Activated CD8-positive, alpha-beta T cell treated with anti-CD3 and anti-CD28 coated beads for 36 hours (primary cell): ENCODE results near the gene SERTAD1. TPM values are rescaled to one million over a fixed set of nuclear protein-coding genes. Genes with fewer than 3 reads are reported as not detected.
A peak's percentile ranks its signal among the peaks of the same experiment; 100 is the strongest.

Source experiments
- ATAC-seq: fragments of 200-7000 bp; cut with Tn5 transposase; one replicate; pipeline ENCODE4 v1.10.0; 2021; ENCODE audit warnings: mild to moderate bottlenecking, moderate library complexity
- CTCF ChIA-PET: fragments of 350-600 bp; sonication (Branson Sonifier 250); formaldehyde crosslinking; loops from one replicate; lab custom pipeline; 2021; ENCODE audit warnings: antibody characterized with exemption; lab: Charles Lee
- POLR2A ChIA-PET: fragments of 350-600 bp; sonication (Branson Sonifier 250); formaldehyde crosslinking; loops from one replicate; lab custom pipeline; 2021; ENCODE audit warnings: antibody characterized with exemption; lab: Charles Lee
- DNase-seq: peaks from one replicate; pipeline ENCODE4 v3.0.0-alpha.2; 2020
- H3K27ac Mint-ChIP-seq: one replicate; pipeline ENCODE4 v1.8.0; 2021; ENCODE audit warnings: mild to moderate bottlenecking, mixed read lengths
- H3K27me3 Mint-ChIP-seq: one replicate; pipeline ENCODE4 v1.8.0; 2021; ENCODE audit warnings: mixed read lengths
- H3K36me3 Mint-ChIP-seq: one replicate; pipeline ENCODE4 v1.8.0; 2021; ENCODE audit warnings: low read depth, mixed read lengths
- H3K4me1 Mint-ChIP-seq: one replicate; pipeline ENCODE4 v1.8.0; 2021; ENCODE audit warnings: low read depth, mixed read lengths
- H3K4me3 Mint-ChIP-seq: one replicate; pipeline ENCODE4 v1.8.0; 2021; ENCODE audit warnings: mild to moderate bottlenecking, moderate library complexity, mixed read lengths
- H3K9me3 Mint-ChIP-seq: one replicate; pipeline ENCODE4 v1.8.0; 2021; ENCODE audit warnings: mixed read lengths
- CTCF ChIP-seq: fragments of 200-600 bp; IDR thresholded peaks from one replicate; pipeline ENCODE4 v1.8.0; 2022; ENCODE audit warnings: antibody characterized with exemption, mild to moderate bottlenecking
- intact Hi-C: fragments of 100-400 bp; cut with micrococcal nuclease; formaldehyde crosslinking; loops from one replicate; pipeline ENCODE4 v1.10.0; 2022
- total RNA-seq, 2 experiments: library from RNA; stranded (reverse); gene quantifications; one replicate each; pipeline ENCODE4 v1.2.3, GENCODE V29; 2021

SERTAD1 gene
- total RNA-seq, 2 experiments from 2014 or later, result 15.5 to 17.2 TPM

- H3K4me3 Mint-ChIP-seq, result peak overlapping the region; percentile 77
- ATAC-seq, result peak; percentile 54
- peak; percentile 98 for TF ChIP-seq CTCF
- H3K27ac Mint-ChIP-seq, result peak overlapping the region; percentile 87
- CTCF ChIA-PET, result interaction anchor here (0.5 to 4.8 kb wide), 22 partner anchors 10 to 1559 kb away, joined by 3 to 38 read pairs (median 4); partner anchors contain the start of genes BLVRB and SERTAD3
- H3K27me3 Mint-ChIP-seq, result no peaks in the 10 kb centered on the region
- POLR2A ChIA-PET, result interaction anchor here (0.7 to 1.5 kb wide), 9 partner anchors 12 to 231 kb away, joined by 3 to 8 read pairs (median 3); partner anchors contain the start of genes C19orf47 and SERTAD3
- peak; percentile 81 for DNase-seq
- intact Hi-C loops, result no loop called here
- H3K4me1 Mint-ChIP-seq, result peaks cover 16% of the 10 kb centered on the region
- H3K9me3 Mint-ChIP-seq, result no peaks in the 10 kb centered on the region
- peaks cover 17% of the 10 kb centered on the region for H3K36me3 Mint-ChIP-seq
These were observed 4.7 kb downstream of the SERTAD1 start for GRCh38 chr19:40420766-40421765.

GRCh38 chr19:40420451-40420765 is 5.4 kb downstream of the SERTAD1 start:
- H3K9me3 Mint-ChIP-seq, result no peaks in the 10 kb centered on the region
- intact Hi-C loops, result no loop called here

GRCh38 chr19:40419780-40420179 is 6.0 kb downstream of the SERTAD1 start:
- H3K4me1 Mint-ChIP-seq, result peaks cover 16% of the 10 kb centered on the region
- ATAC-seq (no peak), DNase-seq (no peak)
- H3K27me3 Mint-ChIP-seq, result no peaks in the 10 kb centered on the region
- H3K4me3 Mint-ChIP-seq, result peak overlapping the region; percentile 26
- CTCF ChIA-PET, result interaction anchor here (1.2 to 4.8 kb wide), 9 partner anchors 11 to 184 kb away, joined by 3 to 38 read pairs (median 22); partner anchors contain the start of genes BLVRB and SERTAD3
- no peaks in the 10 kb centered on the region for H3K9me3 Mint-ChIP-seq
- H3K27ac Mint-ChIP-seq, result no peak overlapping the region
- intact Hi-C loops, result no loop called here
- H3K36me3 Mint-ChIP-seq, result peaks cover 15% of the 10 kb centered on the region
- TF ChIP-seq CTCF, result no peak
- POLR2A ChIA-PET, result interaction anchor here (0.6 to 1.5 kb wide), 4 partner anchors 10 to 339 kb away, joined by 3 to 8 read pairs (median 4); partner anchors contain the start of genes C19orf47 and SERTAD3

More at GRCh38 chr19:40420451-40420765, 5.4 kb downstream of the SERTAD1 start:
- ATAC-seq, result no peak
- Mint-ChIP-seq H3K27ac (peak overlapping the region; percentile 87), H3K4me1 (peaks cover 16% of the 10 kb centered on the region), H3K36me3 (peaks cover 17% of the 10 kb centered on the region), H3K4me3 (peak overlapping the region; percentile 77), H3K27me3 (no peaks in the 10 kb centered on the region)
- CTCF ChIA-PET, result interaction anchor here (0.5 to 4.8 kb wide), 20 partner anchors 10 to 1558 kb away, joined by 3 to 38 read pairs (median 4); partner anchors contain the start of genes BLVRB and SERTAD3
- POLR2A ChIA-PET, result interaction anchor here (0.6 to 1.5 kb wide), 9 partner anchors 11 to 338 kb away, joined by 3 to 8 read pairs (median 3); partner anchors contain the start of genes C19orf47 and SERTAD3
- DNase-seq, result no peak
- TF ChIP-seq CTCF, result no peak

GRCh38 chr19:40419066-40419612 is 6.7 kb downstream of the SERTAD1 start:
- Mint-ChIP-seq H3K27ac (no peak overlapping the region), H3K9me3 (no peaks in the 10 kb centered on the region), H3K27me3 (no peaks in the 10 kb centered on the region), H3K36me3 (peaks cover 11% of the 10 kb centered on the region), H3K4me3 (no peak overlapping the region), H3K4me1 (peaks cover 15% of the 10 kb centered on the region)
- TF ChIP-seq CTCF, result no peak
- DNase-seq (no peak), ATAC-seq (no peak)
- CTCF ChIA-PET, result interaction anchor here (2.9 to 4.8 kb wide), 3 partner anchors 10 to 113 kb away, joined by 25 to 38 read pairs (median 28); partner anchors contain the start of gene SERTAD3
- POLR2A ChIA-PET, result no interaction called here
- intact Hi-C loops, result no loop called here
